Hematopoietic multipotent progenitor cell treated with erythropoietin and hydrocortisone succinate and interleukin-3 and kit ligand, for 17 days (in vitro differentiated cells): Measurements from ENCODE around the gene MYLK2.

Source experiments
- DNase-seq: peaks from one replicate; pipeline ENCODE4 v3.0.0-alpha.2; 2015; ENCODE audit warnings: low spot score

MYLK2 gene

DNA sequence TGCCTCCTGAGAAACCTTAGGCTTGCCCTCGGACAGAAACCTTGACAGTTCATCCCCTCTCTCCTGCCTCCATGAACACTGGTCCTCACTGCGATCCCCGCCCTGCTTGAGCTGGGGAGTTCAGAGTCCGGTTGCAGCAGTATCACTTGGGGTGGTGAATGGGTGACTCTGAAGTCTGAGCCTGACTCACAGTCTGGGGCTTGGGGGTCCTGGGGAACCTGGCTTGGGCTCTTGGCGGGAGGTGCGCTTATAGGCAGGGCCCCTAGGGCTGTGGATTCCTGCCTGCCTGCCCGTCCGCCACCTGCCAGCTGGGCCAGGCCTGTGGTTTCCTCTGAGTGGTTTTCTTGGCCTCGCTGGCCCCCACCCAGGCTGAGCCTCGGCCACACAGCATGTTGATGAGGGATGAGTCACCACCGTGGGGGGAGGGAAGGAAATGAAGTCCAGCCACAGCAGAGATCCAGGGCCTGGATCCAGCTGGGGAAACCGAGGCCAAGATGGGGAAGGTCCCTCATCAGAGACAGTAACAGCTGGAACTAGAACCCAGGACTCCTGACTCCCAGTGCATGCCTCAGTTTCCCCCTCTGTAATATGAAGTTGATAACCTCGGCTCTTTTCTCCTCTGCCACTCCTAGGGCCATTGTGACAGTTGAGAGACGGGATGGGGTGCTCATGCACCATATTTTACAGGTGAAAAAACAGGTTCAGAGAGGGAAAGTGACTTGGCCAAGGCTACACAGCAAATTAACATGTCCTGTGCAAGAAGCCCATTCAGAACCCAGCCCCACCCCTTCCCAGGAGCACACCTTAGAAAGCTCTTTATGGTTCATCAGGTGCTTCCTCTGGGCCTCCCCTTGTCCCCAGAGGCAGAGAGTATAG lies 17.1 kb downstream of the MYLK2 start:
- DNase-seq = no peak

GRCh38 chr20:31836853-31837608 lies 17.9 kb downstream of the MYLK2 start:
- no peak for DNase-seq

GRCh38 chr20:31837896-31838397 lies 18.8 kb downstream of the MYLK2 start:
- DNase-seq = no peak

DNA sequence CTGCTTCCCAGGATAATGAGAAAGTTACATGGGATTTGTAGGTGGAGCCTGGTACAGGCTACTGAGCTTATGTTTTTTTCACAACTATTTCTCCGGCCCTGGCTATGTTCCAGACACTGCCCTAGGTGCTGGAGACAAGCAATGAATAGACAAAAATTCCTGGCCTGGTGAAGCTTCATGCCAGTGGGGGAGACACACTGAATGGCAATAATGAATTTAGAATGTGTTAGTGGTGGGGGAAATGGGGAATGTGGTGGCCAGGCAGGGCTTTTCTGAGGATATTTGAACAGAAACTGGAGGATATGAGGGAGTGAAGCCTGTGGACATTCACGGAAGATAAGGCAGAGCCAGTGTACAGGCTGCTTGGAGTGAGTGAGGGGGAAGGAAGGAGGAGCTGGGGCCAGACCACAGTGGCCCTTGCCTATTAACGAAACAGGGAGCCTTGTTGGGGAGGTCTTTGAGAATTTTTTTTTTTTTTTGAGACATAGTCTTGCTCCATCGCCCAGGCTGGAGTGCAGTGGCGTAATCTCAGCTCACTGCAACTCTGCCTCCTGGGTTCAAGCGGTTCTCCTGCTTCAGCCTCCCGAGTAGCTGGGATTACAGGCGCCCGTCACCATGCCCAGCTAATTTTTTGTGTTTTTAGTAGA lies 19.6 kb downstream of the MYLK2 start:
- DNase-seq = no peak

DNA sequence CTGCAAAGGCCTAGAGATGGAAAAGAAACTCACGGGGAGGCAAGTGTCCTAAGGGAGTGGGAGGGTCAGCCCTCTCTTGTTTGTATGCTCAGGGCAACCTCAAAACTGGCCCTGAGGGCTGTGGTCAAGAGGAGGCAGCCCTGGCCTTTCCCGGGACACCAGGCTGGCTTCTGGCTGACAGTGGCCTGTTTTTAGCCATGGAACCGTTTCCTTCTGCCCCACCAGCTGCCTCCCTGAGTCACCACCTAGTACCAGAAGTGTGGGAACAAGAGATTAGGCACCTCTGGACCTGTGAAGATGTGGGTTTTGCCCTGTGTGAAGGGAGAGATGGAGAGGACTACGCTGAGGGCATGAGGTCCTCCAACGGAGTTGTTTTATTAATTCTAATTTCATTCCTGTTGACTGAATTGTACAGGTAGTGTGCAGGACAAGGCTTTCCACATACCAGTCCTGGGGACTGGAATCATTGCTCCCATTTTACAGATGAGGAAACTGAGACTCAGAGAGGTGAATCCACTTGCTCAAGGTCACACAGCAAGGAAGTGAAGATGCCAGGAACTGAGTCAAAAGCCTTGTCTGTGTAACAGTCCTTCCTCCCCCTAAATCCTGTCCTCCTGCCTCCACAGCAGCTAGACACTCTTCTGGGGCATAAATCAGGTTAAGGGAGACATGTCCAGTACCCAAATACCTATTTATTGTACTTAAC lies 20.8 kb downstream of the MYLK2 start:
- no peak for DNase-seq

GRCh38 chr20:31840906-31841816 lies 22.0 kb downstream of the MYLK2 start:
- DNase-seq = no peak

- DNase-seq = no peak
These were observed 22.8 kb downstream of the MYLK2 start for GRCh38 chr20:31841928-31842327.

- DNase-seq = no peak
These were observed 23.5 kb downstream of the MYLK2 start for GRCh38 chr20:31842471-31843157.

GRCh38 chr20:31843288-31843687 lies 24.1 kb downstream of the MYLK2 start:
- no peak for DNase-seq

GRCh38 chr20:31843881-31844280 lies 24.7 kb downstream of the MYLK2 start:
- no peak for DNase-seq

GRCh38 chr20:31844737-31845299 lies 25.7 kb downstream of the MYLK2 start:
- DNase-seq = no peak

DNA sequence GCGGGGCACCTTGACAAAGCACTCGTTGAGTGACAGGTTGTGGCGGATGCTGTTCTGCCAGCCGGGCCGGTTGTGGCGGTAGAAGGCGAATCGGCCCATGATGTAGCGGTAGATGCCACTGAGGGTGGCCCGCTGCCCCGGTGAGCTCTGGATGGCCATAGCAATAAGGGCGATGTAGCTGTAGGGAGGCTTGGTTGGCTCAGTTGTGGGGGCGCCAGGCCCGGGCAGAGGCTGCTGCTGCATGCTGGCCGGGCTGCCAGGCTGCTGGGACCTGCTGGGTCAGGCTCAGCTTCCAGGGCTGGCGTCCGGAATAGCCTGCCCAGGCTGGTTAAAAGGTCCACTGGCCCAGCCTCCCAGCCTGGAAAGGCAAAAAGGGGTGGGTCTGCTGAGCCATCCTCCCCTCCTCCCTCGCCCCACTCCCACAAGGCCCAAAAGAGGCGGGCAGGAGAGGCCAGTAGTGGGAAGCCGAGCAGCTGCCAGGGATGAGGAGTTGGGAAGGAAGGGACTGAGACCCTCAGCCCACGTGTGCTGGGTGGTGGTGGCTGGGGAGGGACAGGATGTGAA lies 26.2 kb downstream of the MYLK2 start, which contains the start of gene FOXS1:
Gene FOXS1 (minus strand): TSS at position 305 of the 564 bp plus-strand sequence. CDS start 62 bp downstream, at position 243.
- DNase-seq = no peak

DNA sequence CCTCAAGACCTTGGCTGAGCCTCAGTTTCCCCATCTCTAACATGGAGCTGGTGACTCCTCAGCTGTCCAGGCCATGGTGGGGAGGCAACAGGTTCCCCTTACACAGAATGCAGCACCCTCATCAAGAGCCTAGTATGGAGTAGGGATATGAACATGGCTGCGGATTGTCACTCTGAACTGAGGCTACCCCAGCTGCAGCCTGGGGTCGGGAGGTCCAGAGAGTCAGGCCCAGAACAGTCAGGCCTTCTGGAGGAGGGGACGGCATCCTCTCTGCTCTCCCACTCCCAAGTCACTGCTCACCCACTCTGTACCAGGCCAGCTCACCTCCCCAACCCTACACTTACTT lies 27.6 kb downstream of the MYLK2 start:
- no peak for DNase-seq

GRCh38 chr20:31848088-31848999 lies 29.2 kb downstream of the MYLK2 start:
- no peak for DNase-seq

- no peak for DNase-seq
These were observed 30.3 kb downstream of the MYLK2 start for GRCh38 chr20:31849306-31849930.

- DNase-seq = no peak
These were observed 32.2 kb downstream of the MYLK2 start for GRCh38 chr20:31851240-31851955.

- no peak for DNase-seq
These were observed 34.3 kb downstream of the MYLK2 start for GRCh38 chr20:31853481-31853880.
